HepG2 (cell line): ENCODE results near the gene FTL. TPM values are rescaled to one million over a fixed set of nuclear protein-coding genes. Genes with fewer than 3 reads are reported as not detected.

ENCODE experiments used
- ATF1 ChIP-seq: IDR thresholded peaks from 2 replicates; pipeline ENCODE4 v1.6.1; 2016; ENCODE audit warnings: mild to moderate bottlenecking, control low read depth
- ATF6 ChIP-seq: sonication (generic); formaldehyde crosslinking; conservative IDR thresholded peaks from 2 replicates; pipeline ENCODE4 v1.4.0; 2020; ENCODE audit warnings: missing genetic modification reagents
- GABPB1 ChIP-seq: IDR thresholded peaks from 2 replicates; pipeline ENCODE4 v1.6.1; 2016; ENCODE audit warnings: mild to moderate bottlenecking, missing genetic modification reagents, moderate library complexity, missing compliant biosample characterization
- GATA4 ChIP-seq: sonication (generic); IDR thresholded peaks from 2 replicates; pipeline ENCODE4 v1.6.1; 2016; ENCODE audit warnings: antibody characterized with exemption, low read depth, borderline replicate concordance
- HDAC2 ChIP-seq: sonication (generic); formaldehyde crosslinking; IDR thresholded peaks from 2 replicates; pipeline ENCODE4 v1.4.0; 2020; ENCODE audit warnings: missing genetic modification reagents
- JUND ChIP-seq: sonication (generic); formaldehyde crosslinking; IDR thresholded peaks from 2 replicates; pipeline ENCODE4 v1.8.0; 2022; ENCODE audit warnings: mild to moderate bottlenecking, missing genetic modification reagents
- KLF15 ChIP-seq: sonication (generic); formaldehyde crosslinking; IDR thresholded peaks from 2 replicates; pipeline ENCODE4 v1.8.1; 2023; ENCODE audit warnings: borderline replicate concordance, mild to moderate bottlenecking, inconsistent platforms, missing genetic modification reagents, mixed read lengths
- MEF2D ChIP-seq: sonication (generic); formaldehyde crosslinking; IDR thresholded peaks from 2 replicates; pipeline ENCODE4 v1.5.1; 2020; ENCODE audit warnings: mild to moderate bottlenecking, missing genetic modification reagents
- MIXL1 ChIP-seq: IDR thresholded peaks from 2 replicates; pipeline ENCODE4 v1.6.1; 2016
- SAP130 ChIP-seq: IDR thresholded peaks from 2 replicates; pipeline ENCODE4 v1.6.1; 2016; ENCODE audit warnings: low read depth
- TBP ChIP-seq: sonication (generic); formaldehyde crosslinking; IDR thresholded peaks from 2 replicates; pipeline ENCODE4 v1.5.0; 2020; ENCODE audit warnings: missing genetic modification reagents
- XRCC5 ChIP-seq: fragments of 200-400 bp; formaldehyde crosslinking; optimal IDR thresholded peaks from 2 replicates; pipeline ENCODE3; 2017; ENCODE audit warnings: mild to moderate bottlenecking, low read length
- ZBTB7A ChIP-seq: sonication (generic); formaldehyde crosslinking; IDR thresholded peaks from 2 replicates; pipeline ENCODE4 v1.8.0; 2022; ENCODE audit warnings: mild to moderate bottlenecking, missing genetic modification reagents
- ZNF333 ChIP-seq: sonication (generic); formaldehyde crosslinking; IDR thresholded peaks from 2 replicates; pipeline ENCODE4 v1.4.0; 2020; ENCODE audit warnings: mild to moderate bottlenecking, missing genetic modification reagents, borderline replicate concordance
- ZNF597 ChIP-seq: sonication (generic); formaldehyde crosslinking; IDR thresholded peaks from 2 replicates; pipeline ENCODE4 v1.5.0; 2020; ENCODE audit warnings: missing genetic modification reagents
- polyA plus RNA-seq, 8 experiments: library from polyadenylated mRNA; depleted of rRNA in 3 of 8; stranded (reverse) in 7 of 8; unstranded in 1 of 8; fragments of >200 nt; fragmentation: Illumina TruSeq in 4 of 8; extraction: Trizol in 4 of 8; gene quantifications; 2 replicates each; pipeline versions ENCODE4 v1.2.1 to v1.2.3, GENCODE V29; 2011 to 2016; ENCODE audit warnings: low read depth in 4 of 8, missing spikeins in 1 of 8, mixed read lengths in 1 of 8; ENCODE audit not compliant: insufficient read depth in 1 of 8
- total RNA-seq, 5 experiments: library from RNA; depleted of rRNA; stranded (reverse); fragments of >200 nt; fragmentation: Illumina TruSeq; extraction: Trizol; gene quantifications; 2 replicates each; pipeline ENCODE4 v1.2.3, GENCODE V29; 2016; ENCODE audit warnings: low read depth in 1 of 5
- TF ChIP-seq, protein P1 (sequence below), 2 experiments: IDR thresholded peaks; 2 replicates each; pipeline ENCODE4 v1.6.1; 2011 to 2012; ENCODE audit warnings: low read length in 2 of 2, borderline replicate concordance in 1 of 2, low read depth in 1 of 2, mild to moderate bottlenecking in 1 of 2, moderate library complexity in 1 of 2
- TF ChIP-seq, protein P2 (sequence below): IDR thresholded peaks from 2 replicates; pipeline ENCODE4 v1.6.1; 2016; ENCODE audit warnings: missing genetic modification reagents, missing compliant biosample characterization
- TF ChIP-seq, protein P3 (sequence below): sonication (generic); formaldehyde crosslinking; IDR thresholded peaks from 2 replicates; pipeline ENCODE4 v1.4.0; 2020; ENCODE audit warnings: missing genetic modification reagents

FTL gene
- total and polyA plus RNA-seq, 2 of the 13 experiments (the other 11 are each of a cell fraction or from before 2014, with no cell fraction given) = 2,721 to 8,800 TPM

- TF ChIP-seq, protein P1, sequence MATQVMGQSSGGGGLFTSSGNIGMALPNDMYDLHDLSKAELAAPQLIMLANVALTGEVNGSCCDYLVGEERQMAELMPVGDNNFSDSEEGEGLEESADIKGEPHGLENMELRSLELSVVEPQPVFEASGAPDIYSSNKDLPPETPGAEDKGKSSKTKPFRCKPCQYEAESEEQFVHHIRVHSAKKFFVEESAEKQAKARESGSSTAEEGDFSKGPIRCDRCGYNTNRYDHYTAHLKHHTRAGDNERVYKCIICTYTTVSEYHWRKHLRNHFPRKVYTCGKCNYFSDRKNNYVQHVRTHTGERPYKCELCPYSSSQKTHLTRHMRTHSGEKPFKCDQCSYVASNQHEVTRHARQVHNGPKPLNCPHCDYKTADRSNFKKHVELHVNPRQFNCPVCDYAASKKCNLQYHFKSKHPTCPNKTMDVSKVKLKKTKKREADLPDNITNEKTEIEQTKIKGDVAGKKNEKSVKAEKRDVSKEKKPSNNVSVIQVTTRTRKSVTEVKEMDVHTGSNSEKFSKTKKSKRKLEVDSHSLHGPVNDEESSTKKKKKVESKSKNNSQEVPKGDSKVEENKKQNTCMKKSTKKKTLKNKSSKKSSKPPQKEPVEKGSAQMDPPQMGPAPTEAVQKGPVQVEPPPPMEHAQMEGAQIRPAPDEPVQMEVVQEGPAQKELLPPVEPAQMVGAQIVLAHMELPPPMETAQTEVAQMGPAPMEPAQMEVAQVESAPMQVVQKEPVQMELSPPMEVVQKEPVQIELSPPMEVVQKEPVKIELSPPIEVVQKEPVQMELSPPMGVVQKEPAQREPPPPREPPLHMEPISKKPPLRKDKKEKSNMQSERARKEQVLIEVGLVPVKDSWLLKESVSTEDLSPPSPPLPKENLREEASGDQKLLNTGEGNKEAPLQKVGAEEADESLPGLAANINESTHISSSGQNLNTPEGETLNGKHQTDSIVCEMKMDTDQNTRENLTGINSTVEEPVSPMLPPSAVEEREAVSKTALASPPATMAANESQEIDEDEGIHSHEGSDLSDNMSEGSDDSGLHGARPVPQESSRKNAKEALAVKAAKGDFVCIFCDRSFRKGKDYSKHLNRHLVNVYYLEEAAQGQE (IDR thresholded peaks at IDR 0.05; ENCODE audit: borderline replicate concordance in 1 of 2, low read depth in 1 of 2, low read length in 2 of 2) = peak in 1 of 2 experiments; percentile 15; a peak in 2 of 4 replicates
- TF ChIP-seq JUND (CRISPR knock-in tag) (peak; percentile 90), TBP (CRISPR knock-in tag) (no peak), HDAC2 (peak; percentile 81; the same call in 1 of the 2 replicates), XRCC5 (peak; percentile 86), ATF1 (peak; percentile 54), ATF6 (CRISPR knock-in tag) (no peak), MEF2D (CRISPR knock-in tag) (peak; percentile 73), SAP130 (CRISPR knock-in tag) (peak; percentile 84), ZNF333 (CRISPR knock-in tag) (no peak; the same call in 1 of the 2 replicates), ZBTB7A (peak; percentile 95), ZNF597 (no peak), GABPB1 (CRISPR knock-in tag) (peak; percentile 76), KLF15 (CRISPR knock-in tag) (no peak), MIXL1 (CRISPR knock-in tag) (peak; percentile 21), GATA4 (peak; percentile 16; the same call in 1 of the 2 replicates)
- TF ChIP-seq, protein P2, sequence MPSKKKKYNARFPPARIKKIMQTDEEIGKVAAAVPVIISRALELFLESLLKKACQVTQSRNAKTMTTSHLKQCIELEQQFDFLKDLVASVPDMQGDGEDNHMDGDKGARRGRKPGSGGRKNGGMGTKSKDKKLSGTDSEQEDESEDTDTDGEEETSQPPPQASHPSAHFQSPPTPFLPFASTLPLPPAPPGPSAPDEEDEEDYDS (CRISPR knock-in tag) = peak; percentile 84
- TF ChIP-seq, protein P3, sequence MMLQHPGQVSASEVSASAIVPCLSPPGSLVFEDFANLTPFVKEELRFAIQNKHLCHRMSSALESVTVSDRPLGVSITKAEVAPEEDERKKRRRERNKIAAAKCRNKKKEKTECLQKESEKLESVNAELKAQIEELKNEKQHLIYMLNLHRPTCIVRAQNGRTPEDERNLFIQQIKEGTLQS (CRISPR knock-in tag) = peak; percentile 99
Observed at GRCh38 chr19:48963371-48964204, 1.5 kb upstream of the FTL start (continued).
